ENCODE data around the gene LMTK2. TPM values are rescaled to one million over a fixed set of nuclear protein-coding genes. Genes with fewer than 3 reads are reported as not detected.
A peak's percentile ranks its signal among the peaks of the same experiment; 100 is the strongest.

Gene LMTK2
- total RNA-seq = 10 to 100 TPM; 15.7 to 22.8 (median 19.9) TPM
- 1 to 10 TPM; 1.3 to 2.9 (median 1.9) TPM for polyA plus RNA-seq
- long read RNA-seq, donor 1 = 0 reads
- long read RNA-seq, donor 2 = 0 reads

DNA sequence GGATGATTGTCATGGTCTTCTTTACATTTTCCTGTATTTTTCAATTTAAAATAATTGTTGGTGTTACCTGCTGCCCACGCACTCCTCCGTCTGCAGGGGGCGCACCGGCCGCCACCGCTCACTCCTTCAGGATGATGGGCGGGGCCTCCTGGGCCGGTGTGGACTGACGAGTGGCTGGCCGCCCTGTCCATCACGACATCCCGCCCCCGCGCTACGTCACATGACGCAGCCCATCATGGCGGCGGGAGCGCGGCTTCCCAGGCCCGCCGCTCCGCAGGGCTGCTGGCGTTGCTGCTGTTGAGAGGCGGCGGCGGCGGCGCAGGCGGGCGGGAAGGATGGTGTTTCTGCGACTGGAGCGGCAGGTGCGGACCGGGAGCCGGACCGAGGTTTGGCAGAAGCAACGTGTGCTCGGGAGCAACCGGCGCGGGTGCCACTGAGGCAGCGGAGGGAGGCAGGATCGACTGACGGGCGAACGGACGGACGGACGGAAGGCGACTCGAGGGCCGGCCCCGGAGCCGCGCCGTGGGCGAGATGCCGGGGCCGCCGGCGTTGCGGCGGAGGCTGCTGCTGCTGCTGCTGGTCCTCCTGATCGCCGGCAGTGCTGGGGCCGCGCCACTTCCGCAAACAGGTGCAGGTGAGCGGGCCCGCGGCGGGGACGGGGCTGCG, at the start of gene LMTK2:
Gene LMTK2 (plus strand): TSS at position 216 of the 666 bp plus-strand sequence. CDS start 316 bp downstream, at position 532.
- intact Hi-C loops (cut with DNase I; ENCODE audit: low total_unique reads) = loop anchor here (2.0 kb wide), 1 partner anchor 62 kb away; no protein-coding TSS in a partner anchor
- Histone ChIP-seq H3K36me3 (no peaks in the 10 kb centered on the region), H3K27ac (peak within 1 kb of the TSS; percentile 75 to 97 (median 89)), H3K27me3 (replicated peaks in 1 of 7) (peaks cover 0 to 37% (median 4%) of the 10 kb centered on the region in 7 donors), H3K4me1 (peaks cover 14 to 53% (median 34%) of the 10 kb centered on the region in 6 donors), H3K4me3 (peak within 1 kb of the TSS; percentile 78 to 100 (median 99)), H3K9me3 (peaks cover 0 to 11% (median 9%) of the 10 kb centered on the region in 8 donors)
- 0 to 1% (median 0%) methylated on average over 26 to 75 of the region's 75 CpGs for WGBS, 5 donors
- TF ChIP-seq POLR2AphosphoS5 (IDR thresholded peaks at IDR 0.05) (peak; percentile 98 to 99 (median 99)), POLR2A (IDR thresholded peaks at IDR 0.05) (peak; percentile 76 to 84 (median 82))
- TF ChIP-seq, protein P1, sequence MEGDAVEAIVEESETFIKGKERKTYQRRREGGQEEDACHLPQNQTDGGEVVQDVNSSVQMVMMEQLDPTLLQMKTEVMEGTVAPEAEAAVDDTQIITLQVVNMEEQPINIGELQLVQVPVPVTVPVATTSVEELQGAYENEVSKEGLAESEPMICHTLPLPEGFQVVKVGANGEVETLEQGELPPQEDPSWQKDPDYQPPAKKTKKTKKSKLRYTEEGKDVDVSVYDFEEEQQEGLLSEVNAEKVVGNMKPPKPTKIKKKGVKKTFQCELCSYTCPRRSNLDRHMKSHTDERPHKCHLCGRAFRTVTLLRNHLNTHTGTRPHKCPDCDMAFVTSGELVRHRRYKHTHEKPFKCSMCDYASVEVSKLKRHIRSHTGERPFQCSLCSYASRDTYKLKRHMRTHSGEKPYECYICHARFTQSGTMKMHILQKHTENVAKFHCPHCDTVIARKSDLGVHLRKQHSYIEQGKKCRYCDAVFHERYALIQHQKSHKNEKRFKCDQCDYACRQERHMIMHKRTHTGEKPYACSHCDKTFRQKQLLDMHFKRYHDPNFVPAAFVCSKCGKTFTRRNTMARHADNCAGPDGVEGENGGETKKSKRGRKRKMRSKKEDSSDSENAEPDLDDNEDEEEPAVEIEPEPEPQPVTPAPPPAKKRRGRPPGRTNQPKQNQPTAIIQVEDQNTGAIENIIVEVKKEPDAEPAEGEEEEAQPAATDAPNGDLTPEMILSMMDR (IDR thresholded peaks at IDR 0.05 in 8 of 11, conservative IDR thresholded peaks at IDR 0.05 in 3 of 11) = peak; percentile 89 to 99 (median 96)
- DNase-seq = peak; percentile 97

DNA sequence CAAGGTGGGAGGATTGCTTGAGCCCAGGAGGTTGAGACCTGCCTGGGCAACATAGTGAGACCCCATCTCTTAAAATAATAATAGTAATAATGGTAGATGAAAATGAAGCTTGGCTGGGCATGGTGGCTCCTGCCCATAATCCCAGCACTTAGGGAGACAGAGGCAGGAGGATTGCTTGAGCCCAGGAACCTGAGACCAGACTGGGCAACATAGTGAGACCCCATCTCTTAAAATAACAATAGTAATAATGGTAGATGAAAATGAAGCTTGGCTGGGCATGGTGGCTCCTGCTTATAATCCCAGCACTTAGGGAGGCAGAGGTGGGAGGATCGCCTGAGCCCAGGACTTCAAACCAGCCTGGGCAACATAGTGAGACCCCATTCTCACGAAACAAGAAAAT, 49.5 kb upstream of the LMTK2 start:
- Histone ChIP-seq H3K4me1 (no peaks in the 10 kb centered on the region), H3K9me3 (no peaks in the 10 kb centered on the region), H3K4me3 (no peak overlapping the region), H3K36me3 (no peaks in the 10 kb centered on the region), H3K27me3 (replicated peaks in 1 of 7) (peaks cover 0 to 8% (median 0%) of the 10 kb centered on the region in 7 donors), H3K27ac (no peak overlapping the region)
- intact Hi-C loops (cut with DNase I; ENCODE audit: low total_unique reads) = no loop called here
- DNase-seq = no peak
- 87 to 100% (median 93%) methylated on average over 2 of the region's 2 CpGs for WGBS, 5 donors
- TF ChIP-seq POLR2A (IDR thresholded peaks at IDR 0.05) (no peak), POLR2AphosphoS5 (IDR thresholded peaks at IDR 0.05) (no peak)
- TF ChIP-seq, protein P1 (IDR thresholded peaks at IDR 0.05 in 8 of 11, conservative IDR thresholded peaks at IDR 0.05 in 3 of 11) = no peak

DNA sequence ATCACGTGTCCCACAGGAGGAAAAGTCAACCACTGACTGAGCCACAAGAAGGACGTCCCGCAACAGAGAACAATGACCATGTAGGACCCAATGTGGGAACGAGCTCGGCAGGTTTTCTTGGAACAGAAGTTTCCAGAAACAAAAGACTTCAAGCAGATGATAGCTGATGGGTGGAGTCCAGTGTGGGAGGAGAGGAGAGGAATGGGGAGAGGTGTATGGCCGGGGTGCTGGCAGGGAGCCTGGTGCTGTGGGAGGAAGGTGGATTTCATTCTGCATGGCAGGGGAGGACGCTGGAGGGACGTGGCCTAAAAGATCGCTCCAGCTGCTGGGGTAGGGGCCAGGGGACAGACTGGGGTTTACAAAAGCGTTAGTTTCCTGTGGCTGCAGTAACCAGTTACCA, 48.5 kb upstream of the LMTK2 start:
- Histone ChIP-seq H3K4me3 (no peak overlapping the region), H3K36me3 (no peaks in the 10 kb centered on the region), H3K9me3 (peaks cover 0 to 7% (median 2%) of the 10 kb centered on the region in 8 donors), H3K27me3 (replicated peaks in 1 of 7) (peaks cover 0 to 5% (median 0%) of the 10 kb centered on the region in 7 donors), H3K4me1 (no peaks in the 10 kb centered on the region), H3K27ac (no peak overlapping the region)
- 75 to 85% (median 76%) methylated on average over 10 of the region's 10 CpGs for WGBS, 5 donors
- no peak for DNase-seq
- intact Hi-C loops (cut with DNase I; ENCODE audit: low total_unique reads) = no loop called here
- TF ChIP-seq POLR2A (IDR thresholded peaks at IDR 0.05) (no peak), POLR2AphosphoS5 (IDR thresholded peaks at IDR 0.05) (no peak)
- TF ChIP-seq, protein P1 (IDR thresholded peaks at IDR 0.05 in 8 of 11, conservative IDR thresholded peaks at IDR 0.05 in 3 of 11) = no peak

DNA sequence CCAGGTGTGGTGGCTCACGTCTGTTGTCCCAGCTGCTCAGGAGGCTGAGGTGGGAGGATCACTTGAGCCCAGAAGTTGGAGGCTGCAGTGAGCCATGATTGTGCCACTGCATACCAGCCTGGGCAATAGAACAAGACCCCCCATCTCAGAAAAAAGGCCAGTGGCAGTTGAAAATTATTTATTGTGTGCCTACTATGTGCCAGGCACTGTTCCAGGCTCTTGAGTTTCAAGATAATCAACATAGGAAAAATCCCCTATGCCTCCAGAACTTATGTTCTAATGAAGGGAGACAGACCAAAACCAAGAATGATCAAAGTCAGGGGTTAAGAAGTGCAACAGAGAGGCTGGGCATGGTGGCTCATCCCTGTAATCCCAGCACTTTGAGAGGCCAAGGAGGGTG, 42.4 kb upstream of the LMTK2 start:
- Histone ChIP-seq H3K4me1 (no peaks in the 10 kb centered on the region), H3K4me3 (no peak overlapping the region), H3K27me3 (replicated peaks in 1 of 7) (peaks cover 0 to 35% (median 0%) of the 10 kb centered on the region in 7 donors), H3K27ac (no peak overlapping the region), H3K9me3 (peaks cover 0 to 14% (median 5%) of the 10 kb centered on the region in 8 donors), H3K36me3 (no peaks in the 10 kb centered on the region)
- 73 to 94% (median 85%) methylated on average over 1 of the region's 1 CpG for WGBS, 5 donors
- intact Hi-C loops (cut with DNase I; ENCODE audit: low total_unique reads) = no loop called here
- TF ChIP-seq POLR2AphosphoS5 (IDR thresholded peaks at IDR 0.05) (no peak), POLR2A (IDR thresholded peaks at IDR 0.05) (no peak)
- TF ChIP-seq, protein P1 (IDR thresholded peaks at IDR 0.05 in 8 of 11, conservative IDR thresholded peaks at IDR 0.05 in 3 of 11) = no peak
- no peak for DNase-seq
